ENCODE results near the gene KIF21B.

The KIF21B gene

GRCh38 chr1:201020040-201020591, 3.4 kb downstream of the KIF21B start:
- no peak for DNase-seq (ENCODE audit: low read depth in 2 of 2, low spot score in 1 of 2)

GRCh38 chr1:201019321-201019977, 4.1 kb downstream of the KIF21B start:
- peak; percentile 65 to 76 for DNase-seq (ENCODE audit: low read depth in 2 of 2, low spot score in 1 of 2)

- no peak for DNase-seq (ENCODE audit: low read depth in 2 of 2, low spot score in 1 of 2)
These were observed 5.7 kb downstream of the KIF21B start for GRCh38 chr1:201017828-201018163.

- DNase-seq (ENCODE audit: low read depth in 2 of 2, low spot score in 1 of 2) = no peak
These were observed 6.3 kb downstream of the KIF21B start for GRCh38 chr1:201016943-201017827.

- no peak for DNase-seq (ENCODE audit: low read depth in 2 of 2, low spot score in 1 of 2)
These were observed 7.3 kb downstream of the KIF21B start for GRCh38 chr1:201016211-201016651.

GRCh38 chr1:201015551-201016091, 7.9 kb downstream of the KIF21B start:
- DNase-seq (ENCODE audit: low read depth in 2 of 2, low spot score in 1 of 2) = no peak

GRCh38 chr1:201014816-201015200, 8.7 kb downstream of the KIF21B start:
- no peak for DNase-seq (ENCODE audit: low read depth in 2 of 2, low spot score in 1 of 2)

- DNase-seq (ENCODE audit: low read depth in 2 of 2, low spot score in 1 of 2) = no peak
These were observed 9.3 kb downstream of the KIF21B start for GRCh38 chr1:201013991-201014815.

- no peak for DNase-seq (ENCODE audit: low read depth in 2 of 2, low spot score in 1 of 2)
These were observed 10.5 kb downstream of the KIF21B start for GRCh38 chr1:201013031-201013485.

GRCh38 chr1:201011616-201012015, 11.9 kb downstream of the KIF21B start:
- DNase-seq (ENCODE audit: low read depth in 2 of 2, low spot score in 1 of 2) = no peak

GRCh38 chr1:201009962-201010645, 13.4 kb downstream of the KIF21B start:
- no peak for DNase-seq (ENCODE audit: low read depth in 2 of 2, low spot score in 1 of 2)

- no peak for DNase-seq (ENCODE audit: low read depth in 2 of 2, low spot score in 1 of 2)
These were observed 14.7 kb downstream of the KIF21B start for GRCh38 chr1:201008666-201009360.

GRCh38 chr1:201007481-201007880, 16.0 kb downstream of the KIF21B start:
- DNase-seq (ENCODE audit: low read depth in 2 of 2, low spot score in 1 of 2) = no peak

- DNase-seq (ENCODE audit: low read depth in 2 of 2, low spot score in 1 of 2) = no peak
These were observed 17.1 kb downstream of the KIF21B start for GRCh38 chr1:201006450-201006849.

- DNase-seq (ENCODE audit: low read depth in 2 of 2, low spot score in 1 of 2) = no peak
These were observed 18.8 kb downstream of the KIF21B start for GRCh38 chr1:201004732-201005131.

GRCh38 chr1:201004154-201004553, 19.4 kb downstream of the KIF21B start:
- no peak for DNase-seq (ENCODE audit: low read depth in 2 of 2, low spot score in 1 of 2)

- DNase-seq (ENCODE audit: low read depth in 2 of 2, low spot score in 1 of 2) = no peak
These were observed 21.0 kb downstream of the KIF21B start for GRCh38 chr1:201002510-201002909.

- no peak for DNase-seq (ENCODE audit: low read depth in 2 of 2, low spot score in 1 of 2)
These were observed 21.6 kb downstream of the KIF21B start for GRCh38 chr1:201001962-201002361.

GRCh38 chr1:201000391-201000790, 23.1 kb downstream of the KIF21B start:
- no peak for DNase-seq (ENCODE audit: low read depth in 2 of 2, low spot score in 1 of 2)

GRCh38 chr1:200999667-201000066, 23.8 kb downstream of the KIF21B start:
- DNase-seq (ENCODE audit: low read depth in 2 of 2, low spot score in 1 of 2) = no peak

All from stimulated activated CD8-positive, alpha-beta memory T cell treated with anti-CD3 and anti-CD28 coated beads, Interleukin-4, amount 100 ng/mL, for 1 hour (primary cell).